ENCODE data around the gene GLI2.

DNA sequence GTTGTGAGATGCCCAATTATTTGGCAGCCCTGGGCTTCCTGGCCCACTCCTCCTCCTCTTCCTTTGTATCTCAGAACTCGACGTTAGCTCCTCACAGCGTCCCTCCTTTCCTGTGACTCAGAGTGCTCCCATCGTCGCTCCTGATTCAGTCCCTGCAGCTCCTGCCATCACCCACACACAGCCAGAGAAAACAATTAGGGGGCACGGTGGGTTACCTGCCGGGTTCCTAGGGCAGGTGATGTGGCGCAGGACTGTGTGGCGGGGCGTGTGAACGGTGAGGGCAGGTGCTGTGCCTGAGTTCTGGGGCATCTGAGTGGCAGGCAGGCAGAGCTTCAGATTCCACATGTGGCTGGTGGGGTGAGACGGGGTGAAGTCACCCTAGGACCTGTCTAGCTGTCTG lies 42.6 kb downstream of the GLI2 start:
- TF ChIP-seq, protein P1, sequence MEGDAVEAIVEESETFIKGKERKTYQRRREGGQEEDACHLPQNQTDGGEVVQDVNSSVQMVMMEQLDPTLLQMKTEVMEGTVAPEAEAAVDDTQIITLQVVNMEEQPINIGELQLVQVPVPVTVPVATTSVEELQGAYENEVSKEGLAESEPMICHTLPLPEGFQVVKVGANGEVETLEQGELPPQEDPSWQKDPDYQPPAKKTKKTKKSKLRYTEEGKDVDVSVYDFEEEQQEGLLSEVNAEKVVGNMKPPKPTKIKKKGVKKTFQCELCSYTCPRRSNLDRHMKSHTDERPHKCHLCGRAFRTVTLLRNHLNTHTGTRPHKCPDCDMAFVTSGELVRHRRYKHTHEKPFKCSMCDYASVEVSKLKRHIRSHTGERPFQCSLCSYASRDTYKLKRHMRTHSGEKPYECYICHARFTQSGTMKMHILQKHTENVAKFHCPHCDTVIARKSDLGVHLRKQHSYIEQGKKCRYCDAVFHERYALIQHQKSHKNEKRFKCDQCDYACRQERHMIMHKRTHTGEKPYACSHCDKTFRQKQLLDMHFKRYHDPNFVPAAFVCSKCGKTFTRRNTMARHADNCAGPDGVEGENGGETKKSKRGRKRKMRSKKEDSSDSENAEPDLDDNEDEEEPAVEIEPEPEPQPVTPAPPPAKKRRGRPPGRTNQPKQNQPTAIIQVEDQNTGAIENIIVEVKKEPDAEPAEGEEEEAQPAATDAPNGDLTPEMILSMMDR (conservative IDR thresholded peaks at IDR 0.05; ENCODE audit: low read depth in 2 of 2), result no peak
- TF ChIP-seq, protein P2, sequence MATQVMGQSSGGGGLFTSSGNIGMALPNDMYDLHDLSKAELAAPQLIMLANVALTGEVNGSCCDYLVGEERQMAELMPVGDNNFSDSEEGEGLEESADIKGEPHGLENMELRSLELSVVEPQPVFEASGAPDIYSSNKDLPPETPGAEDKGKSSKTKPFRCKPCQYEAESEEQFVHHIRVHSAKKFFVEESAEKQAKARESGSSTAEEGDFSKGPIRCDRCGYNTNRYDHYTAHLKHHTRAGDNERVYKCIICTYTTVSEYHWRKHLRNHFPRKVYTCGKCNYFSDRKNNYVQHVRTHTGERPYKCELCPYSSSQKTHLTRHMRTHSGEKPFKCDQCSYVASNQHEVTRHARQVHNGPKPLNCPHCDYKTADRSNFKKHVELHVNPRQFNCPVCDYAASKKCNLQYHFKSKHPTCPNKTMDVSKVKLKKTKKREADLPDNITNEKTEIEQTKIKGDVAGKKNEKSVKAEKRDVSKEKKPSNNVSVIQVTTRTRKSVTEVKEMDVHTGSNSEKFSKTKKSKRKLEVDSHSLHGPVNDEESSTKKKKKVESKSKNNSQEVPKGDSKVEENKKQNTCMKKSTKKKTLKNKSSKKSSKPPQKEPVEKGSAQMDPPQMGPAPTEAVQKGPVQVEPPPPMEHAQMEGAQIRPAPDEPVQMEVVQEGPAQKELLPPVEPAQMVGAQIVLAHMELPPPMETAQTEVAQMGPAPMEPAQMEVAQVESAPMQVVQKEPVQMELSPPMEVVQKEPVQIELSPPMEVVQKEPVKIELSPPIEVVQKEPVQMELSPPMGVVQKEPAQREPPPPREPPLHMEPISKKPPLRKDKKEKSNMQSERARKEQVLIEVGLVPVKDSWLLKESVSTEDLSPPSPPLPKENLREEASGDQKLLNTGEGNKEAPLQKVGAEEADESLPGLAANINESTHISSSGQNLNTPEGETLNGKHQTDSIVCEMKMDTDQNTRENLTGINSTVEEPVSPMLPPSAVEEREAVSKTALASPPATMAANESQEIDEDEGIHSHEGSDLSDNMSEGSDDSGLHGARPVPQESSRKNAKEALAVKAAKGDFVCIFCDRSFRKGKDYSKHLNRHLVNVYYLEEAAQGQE (IDR thresholded peaks at IDR 0.05; ENCODE audit: unreplicated experiment), result no peak
- TF ChIP-seq EZH2 (IDR thresholded peaks at IDR 0.05; ENCODE audit: low read depth, unreplicated experiment) (no peak), JUNB (IDR thresholded peaks at IDR 0.05; ENCODE audit: unreplicated experiment) (no peak), ZNF114 (CRISPR knock-in tag; IDR thresholded peaks at IDR 0.05) (no peak), EZH2phosphoT487 (IDR thresholded peaks at IDR 0.05; ENCODE audit: unreplicated experiment) (no peak), STAT1 (IDR thresholded peaks at IDR 0.05; ENCODE audit: unreplicated experiment) (no peak), POLR2AphosphoS5 (IDR thresholded peaks at IDR 0.05; ENCODE audit: low read depth) (no peak; the same call in 1 of the 2 replicates), CREB1 (CRISPR knock-in tag; IDR thresholded peaks at IDR 0.05; ENCODE audit: low read depth) (no peak), ZNF462 (CRISPR knock-in tag; IDR thresholded peaks at IDR 0.05) (no peak)
- TF ChIP-seq, protein P3, sequence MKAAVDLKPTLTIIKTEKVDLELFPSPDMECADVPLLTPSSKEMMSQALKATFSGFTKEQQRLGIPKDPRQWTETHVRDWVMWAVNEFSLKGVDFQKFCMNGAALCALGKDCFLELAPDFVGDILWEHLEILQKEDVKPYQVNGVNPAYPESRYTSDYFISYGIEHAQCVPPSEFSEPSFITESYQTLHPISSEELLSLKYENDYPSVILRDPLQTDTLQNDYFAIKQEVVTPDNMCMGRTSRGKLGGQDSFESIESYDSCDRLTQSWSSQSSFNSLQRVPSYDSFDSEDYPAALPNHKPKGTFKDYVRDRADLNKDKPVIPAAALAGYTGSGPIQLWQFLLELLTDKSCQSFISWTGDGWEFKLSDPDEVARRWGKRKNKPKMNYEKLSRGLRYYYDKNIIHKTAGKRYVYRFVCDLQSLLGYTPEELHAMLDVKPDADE (IDR thresholded peaks at IDR 0.05), result no peak
